ENCODE data around the gene DOK6. TPM values are rescaled to one million over a fixed set of nuclear protein-coding genes. Genes with fewer than 3 reads are reported as not detected.

Gene DOK6
- total and polyA plus RNA-seq, 2 donors (not counting 1 experiment from before 2014, with no cell fraction given) = not detected

DNA sequence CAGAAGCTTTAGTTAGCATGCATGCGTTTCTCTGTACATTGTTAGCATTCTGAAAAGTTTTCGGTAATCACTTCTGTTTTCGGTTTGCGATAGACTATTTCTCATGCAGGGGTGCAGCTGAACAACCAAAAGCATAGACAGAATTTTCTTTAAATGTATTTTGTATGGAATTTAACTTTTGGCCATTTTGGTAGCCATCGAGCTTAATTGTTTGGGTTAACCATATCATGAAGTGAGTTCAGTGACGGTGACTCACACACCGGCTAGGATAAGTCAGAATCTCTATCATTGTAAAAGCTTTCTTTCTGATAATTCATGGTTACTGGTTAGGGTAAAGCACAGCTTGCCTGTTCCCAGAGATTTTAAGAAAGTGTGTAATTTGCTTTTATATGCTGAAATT is 439.8 kb downstream of the DOK6 start:
- H3K27ac Mint-ChIP-seq = no peak overlapping the region
- no peaks in the 10 kb centered on the region for H3K79me2 ChIP-seq (ENCODE audit: control insufficient read depth, insufficient read depth, low read length)
- no peak overlapping the region for H2AFZ ChIP-seq (ENCODE audit: insufficient read depth, low read depth, low read length, poor library complexity, severe bottlenecking)
- peaks cover 0 to 4% (median 0%) of the 10 kb centered on the region in 3 donors for H3K9me3 ChIP-seq (ENCODE audit: control extremely low read depth in 1 of 3, control insufficient read depth in 2 of 3, insufficient read depth in 1 of 3, low read length in 2 of 3)
- H3K4me3 ChIP-seq (ENCODE audit: control extremely low read depth in 1 of 5, extremely low read depth in 1 of 5, insufficient read depth in 1 of 5, low read depth in 2 of 5, low read length in 4 of 5) = no peak overlapping the region
- 95% methylated on average over 6 of the region's 7 CpGs for WGBS (ENCODE audit: insufficient coverage)
- no peaks in the 10 kb centered on the region for H3K27me3 ChIP-seq (replicated peaks in 1 of 4; ENCODE audit: control extremely low read depth in 1 of 4, control insufficient read depth in 3 of 4, insufficient read depth in 4 of 4, low read length in 3 of 4)
- H3K4me3 Mint-ChIP-seq = no peak overlapping the region
- TF ChIP-seq EZH2 (IDR thresholded peaks at IDR 0.05; ENCODE audit: borderline replicate concordance, insufficient read depth, low read depth, low read length, poor library complexity, severe bottlenecking) = no peak
- TF ChIP-seq, protein P1, sequence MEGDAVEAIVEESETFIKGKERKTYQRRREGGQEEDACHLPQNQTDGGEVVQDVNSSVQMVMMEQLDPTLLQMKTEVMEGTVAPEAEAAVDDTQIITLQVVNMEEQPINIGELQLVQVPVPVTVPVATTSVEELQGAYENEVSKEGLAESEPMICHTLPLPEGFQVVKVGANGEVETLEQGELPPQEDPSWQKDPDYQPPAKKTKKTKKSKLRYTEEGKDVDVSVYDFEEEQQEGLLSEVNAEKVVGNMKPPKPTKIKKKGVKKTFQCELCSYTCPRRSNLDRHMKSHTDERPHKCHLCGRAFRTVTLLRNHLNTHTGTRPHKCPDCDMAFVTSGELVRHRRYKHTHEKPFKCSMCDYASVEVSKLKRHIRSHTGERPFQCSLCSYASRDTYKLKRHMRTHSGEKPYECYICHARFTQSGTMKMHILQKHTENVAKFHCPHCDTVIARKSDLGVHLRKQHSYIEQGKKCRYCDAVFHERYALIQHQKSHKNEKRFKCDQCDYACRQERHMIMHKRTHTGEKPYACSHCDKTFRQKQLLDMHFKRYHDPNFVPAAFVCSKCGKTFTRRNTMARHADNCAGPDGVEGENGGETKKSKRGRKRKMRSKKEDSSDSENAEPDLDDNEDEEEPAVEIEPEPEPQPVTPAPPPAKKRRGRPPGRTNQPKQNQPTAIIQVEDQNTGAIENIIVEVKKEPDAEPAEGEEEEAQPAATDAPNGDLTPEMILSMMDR (IDR thresholded peaks at IDR 0.05) = no peak
- CTCF ChIA-PET = interaction anchor here (1.2 kb wide), 1 partner anchor 10 kb away, joined by 5 read pairs; no protein-coding TSS in a partner anchor
- ATAC-seq (ENCODE audit: low read depth) = no peak
- intact Hi-C loops (cut with micrococcal nuclease) = no loop called here
- H3K27me3 Mint-ChIP-seq = peaks cover 4% of the 10 kb centered on the region
- no peaks in the 10 kb centered on the region for H3K4me1 Mint-ChIP-seq
- no peaks in the 10 kb centered on the region for H3K4me1 ChIP-seq (ENCODE audit: control insufficient read depth in 2 of 2, insufficient read depth in 2 of 2, low read length in 2 of 2)
- H4K20me1 ChIP-seq (ENCODE audit: control insufficient read depth, insufficient read depth, low read length, poor library complexity, severe bottlenecking) = no peaks in the 10 kb centered on the region
- H3K9ac ChIP-seq (ENCODE audit: low read length) = no peak overlapping the region
- POLR2A ChIA-PET = no interaction called here
- no peak overlapping the region for H3K27ac ChIP-seq (ENCODE audit: low read length in 2 of 2)
- H3K36me3 ChIP-seq (replicated peaks in 1 of 2; ENCODE audit: control extremely low read depth in 1 of 2, control insufficient read depth in 1 of 2, extremely low read depth in 1 of 2, insufficient read depth in 2 of 2, low read length in 1 of 2) = no peaks in the 10 kb centered on the region
- H3K4me2 ChIP-seq (replicated peaks; ENCODE audit: low read depth, low read length, poor library complexity, severe bottlenecking) = no peak overlapping the region
- DNase-seq = no peak
- H3K9me3 Mint-ChIP-seq (ENCODE audit: insufficient read depth) = no peaks in the 10 kb centered on the region

DNA sequence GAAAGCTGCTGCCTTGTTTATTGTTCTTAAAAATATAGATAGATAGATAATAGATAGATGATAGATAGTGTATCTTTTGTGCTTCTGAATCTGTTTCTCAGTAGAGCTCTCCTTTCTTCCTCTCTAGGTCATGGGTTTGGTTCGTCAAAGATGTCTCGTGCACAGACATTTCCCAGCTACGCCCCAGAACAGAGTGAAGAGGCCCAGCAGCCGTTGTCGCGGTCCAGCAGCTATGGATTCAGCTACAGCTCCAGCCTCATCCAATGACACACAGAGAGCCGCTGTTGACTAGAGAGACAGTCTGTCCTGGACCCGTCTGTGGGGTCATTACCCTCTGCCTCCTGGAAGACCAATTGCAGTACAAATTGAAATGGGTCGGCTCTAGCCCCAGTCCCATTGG is 440.4 kb downstream of the DOK6 start:
- no peaks in the 10 kb centered on the region for H3K9me3 Mint-ChIP-seq (ENCODE audit: insufficient read depth)
- ATAC-seq (ENCODE audit: low read depth) = no peak
- POLR2A ChIA-PET = no interaction called here

More for the DNA sequence above, 440.4 kb downstream of the DOK6 start:
- peaks cover 4% of the 10 kb centered on the region for H3K27me3 Mint-ChIP-seq
- Histone ChIP-seq H4K20me1 (ENCODE audit: control insufficient read depth, insufficient read depth, low read length, poor library complexity, severe bottlenecking) (no peaks in the 10 kb centered on the region), H3K4me3 (ENCODE audit: control extremely low read depth in 1 of 5, extremely low read depth in 1 of 5, insufficient read depth in 1 of 5, low read depth in 2 of 5, low read length in 4 of 5) (no peak overlapping the region), H3K27ac (ENCODE audit: low read length in 2 of 2) (no peak overlapping the region), H3K9ac (ENCODE audit: low read length) (no peak overlapping the region), H3K4me1 (ENCODE audit: control insufficient read depth in 2 of 2, insufficient read depth in 2 of 2, low read length in 2 of 2) (no peaks in the 10 kb centered on the region), H3K79me2 (ENCODE audit: control insufficient read depth, insufficient read depth, low read length) (no peaks in the 10 kb centered on the region), H3K4me2 (replicated peaks; ENCODE audit: low read depth, low read length, poor library complexity, severe bottlenecking) (no peak overlapping the region), H3K27me3 (replicated peaks in 1 of 4; ENCODE audit: control extremely low read depth in 1 of 4, control insufficient read depth in 3 of 4, insufficient read depth in 4 of 4, low read length in 3 of 4) (no peaks in the 10 kb centered on the region), H3K9me3 (ENCODE audit: control extremely low read depth in 1 of 3, control insufficient read depth in 2 of 3, insufficient read depth in 1 of 3, low read length in 2 of 3) (peaks cover 0 to 4% (median 0%) of the 10 kb centered on the region in 3 donors), H2AFZ (ENCODE audit: insufficient read depth, low read depth, low read length, poor library complexity, severe bottlenecking) (no peak overlapping the region), H3K36me3 (replicated peaks in 1 of 2; ENCODE audit: control extremely low read depth in 1 of 2, control insufficient read depth in 1 of 2, extremely low read depth in 1 of 2, insufficient read depth in 2 of 2, low read length in 1 of 2) (no peaks in the 10 kb centered on the region)
- no peak overlapping the region for H3K4me3 Mint-ChIP-seq
- TF ChIP-seq EZH2 (IDR thresholded peaks at IDR 0.05; ENCODE audit: borderline replicate concordance, insufficient read depth, low read depth, low read length, poor library complexity, severe bottlenecking) = no peak
- TF ChIP-seq, protein P1 (IDR thresholded peaks at IDR 0.05) = no peak
- H3K4me1 Mint-ChIP-seq = no peaks in the 10 kb centered on the region
- 97% methylated on average over 4 of the region's 9 CpGs for WGBS (ENCODE audit: insufficient coverage)
- no peak for DNase-seq
- CTCF ChIA-PET = no interaction called here
- no peak overlapping the region for H3K27ac Mint-ChIP-seq
- intact Hi-C loops (cut with micrococcal nuclease) = no loop called here

Data from B cell (primary cell).